GM21526 (cell line): ENCODE data around the gene SCARB1.

Experiments
- ATAC-seq: cut with Tn5 transposase; IDR thresholded peaks from one replicate; pipeline ENCODE4 v1.9.1; 2021; ENCODE audit warnings: moderate library complexity; ENCODE audit not compliant: unreplicated experiment, low FRiP score

SCARB1 gene

DNA sequence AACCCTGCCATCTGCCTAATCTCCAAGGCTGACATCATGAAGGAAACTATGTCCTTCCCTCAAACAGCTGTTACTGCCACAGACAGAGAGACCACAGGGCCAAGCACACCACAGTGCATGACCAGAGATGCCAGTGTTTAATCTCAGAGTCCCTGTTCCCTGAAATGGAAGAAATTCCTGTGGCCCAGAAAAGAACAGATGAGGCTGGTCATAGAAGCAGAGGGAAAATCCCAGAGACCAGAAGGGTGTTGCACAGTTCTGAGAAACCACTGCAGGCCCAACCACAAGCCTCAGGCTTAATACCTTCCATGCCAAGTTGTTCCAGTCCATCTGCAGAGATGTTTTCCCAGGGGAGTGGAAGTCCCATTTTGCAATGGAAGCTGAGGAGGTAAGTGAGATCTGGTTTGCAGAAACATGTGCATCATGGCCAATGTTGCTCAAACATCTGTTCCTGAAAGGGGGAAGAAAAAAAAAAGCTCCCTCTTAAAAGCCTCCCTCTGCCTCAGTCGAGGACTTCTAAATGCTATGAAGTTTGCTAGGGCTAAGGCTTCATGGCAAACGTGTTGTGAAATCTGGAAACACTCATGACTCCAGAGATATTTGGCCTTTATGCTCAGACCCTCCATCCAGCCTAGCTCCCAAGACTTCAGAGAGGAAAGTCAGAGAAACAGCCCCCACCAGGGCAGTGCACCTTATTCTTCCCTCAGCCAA, 98.6 kb downstream of the SCARB1 start:
- no peak for ATAC-seq

DNA sequence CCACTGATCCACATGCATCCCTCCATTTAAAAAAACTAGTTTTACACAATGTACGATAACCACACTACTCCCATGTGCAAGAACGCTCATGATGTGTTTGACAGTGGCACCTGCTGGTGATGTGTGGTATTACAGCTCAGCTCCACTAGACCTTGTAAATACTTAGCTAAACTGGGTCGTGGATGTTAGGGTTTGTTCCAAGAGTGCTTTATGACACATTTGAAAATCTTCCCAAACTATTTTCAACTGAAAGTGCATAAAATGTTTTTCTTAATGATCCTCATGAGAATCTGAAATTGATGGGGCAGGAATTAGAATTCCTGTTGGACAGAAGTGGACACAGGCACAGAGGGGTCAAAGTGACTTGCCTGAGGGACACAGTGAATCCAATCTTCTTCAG, 99.2 kb downstream of the SCARB1 start:
- ATAC-seq = no peak

DNA sequence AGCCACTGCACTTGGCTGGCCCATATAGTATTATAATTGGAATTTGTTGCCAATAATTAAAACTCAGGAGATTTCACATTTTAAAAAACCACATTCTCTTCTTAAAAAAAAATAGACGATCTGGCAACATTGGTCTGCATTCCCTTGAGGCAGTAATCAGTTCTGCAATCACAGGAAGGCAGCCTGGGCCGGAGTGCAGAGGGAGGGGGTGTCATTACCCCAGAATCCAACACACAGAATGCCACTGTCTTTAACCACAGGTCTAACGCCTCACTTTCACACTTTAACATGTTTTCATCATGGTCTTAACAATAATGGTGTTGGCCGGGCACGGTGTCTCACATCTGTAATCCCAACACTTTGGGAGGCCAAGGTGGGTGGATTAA, 100.1 kb downstream of the SCARB1 start:
- no peak for ATAC-seq

DNA sequence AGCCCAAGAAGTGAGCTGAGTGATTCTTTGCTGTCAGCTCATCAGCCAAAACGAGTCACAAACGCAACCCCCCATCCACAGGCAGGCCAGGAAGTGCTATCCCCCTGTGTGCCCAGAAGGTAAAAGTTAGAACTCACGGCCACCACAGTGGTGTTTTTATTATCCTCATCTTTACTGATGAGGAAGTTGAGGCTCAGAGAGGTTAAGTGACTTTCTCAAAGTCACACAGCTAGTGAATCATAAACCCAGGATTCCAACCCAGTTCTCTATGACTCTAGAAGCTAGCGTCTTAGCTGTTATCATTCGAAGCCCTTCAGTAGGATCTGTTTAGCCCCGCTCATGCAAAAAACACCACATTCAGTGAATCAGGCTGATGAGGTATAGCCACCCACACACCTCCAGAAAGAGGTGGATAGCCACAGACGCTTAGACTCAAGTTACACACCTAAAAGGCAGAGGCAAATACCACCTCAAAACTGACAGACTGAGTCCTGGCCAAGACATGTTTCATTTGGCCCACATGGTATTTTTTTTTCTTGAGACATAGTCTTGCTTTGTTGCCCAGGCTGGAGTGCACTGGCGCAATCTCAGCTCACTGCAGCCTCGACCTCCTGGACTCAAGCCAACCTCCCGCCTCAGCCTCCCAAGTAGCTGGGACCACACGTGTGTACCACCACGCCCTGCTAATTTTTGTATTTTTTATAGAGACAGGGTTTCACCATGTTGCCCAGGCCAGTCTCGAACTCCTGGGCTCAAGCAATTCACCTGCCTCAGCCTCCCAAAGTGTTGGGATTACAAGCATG, 100.7 kb downstream of the SCARB1 start:
- ATAC-seq = no peak

DNA sequence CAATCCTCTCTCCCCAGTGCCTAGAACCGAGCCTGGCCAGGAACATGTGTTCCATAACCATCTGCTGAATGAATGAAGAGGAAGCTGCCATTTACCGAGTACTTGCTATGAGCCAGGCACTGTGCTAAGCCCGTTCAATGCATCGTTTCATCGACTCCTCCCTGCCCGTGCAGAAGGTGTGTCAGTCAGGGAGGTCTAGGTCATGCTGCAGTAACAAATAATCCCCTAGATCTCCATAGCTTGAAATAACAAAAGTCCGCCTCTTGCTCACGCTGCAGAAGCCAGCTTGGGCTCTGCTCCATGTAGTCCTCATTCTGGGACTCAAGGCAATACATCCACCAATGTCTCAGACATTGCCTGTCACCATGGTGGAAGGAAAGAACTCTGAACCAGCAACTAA, 101.3 kb downstream of the SCARB1 start:
- no peak for ATAC-seq

DNA sequence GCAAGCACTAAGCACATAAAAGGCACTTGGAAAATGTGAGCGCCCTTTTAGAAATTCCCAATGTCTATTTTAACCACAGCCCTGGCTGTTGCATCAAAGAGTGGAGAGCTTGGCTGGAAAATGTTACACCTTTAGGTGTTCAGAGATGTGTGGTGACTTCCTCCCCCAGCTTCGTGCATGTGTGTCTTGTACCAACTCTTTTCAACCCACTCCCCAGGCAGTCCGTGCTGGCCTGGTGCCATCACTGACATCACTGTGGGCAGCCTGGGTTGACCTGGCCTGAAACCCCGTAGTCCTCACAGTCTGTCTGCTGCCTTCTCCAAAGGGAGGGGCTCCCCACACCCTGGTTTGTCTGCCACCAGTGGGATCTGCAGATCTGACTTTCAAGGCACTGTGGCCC, 101.8 kb downstream of the SCARB1 start:
- ATAC-seq = no peak

DNA sequence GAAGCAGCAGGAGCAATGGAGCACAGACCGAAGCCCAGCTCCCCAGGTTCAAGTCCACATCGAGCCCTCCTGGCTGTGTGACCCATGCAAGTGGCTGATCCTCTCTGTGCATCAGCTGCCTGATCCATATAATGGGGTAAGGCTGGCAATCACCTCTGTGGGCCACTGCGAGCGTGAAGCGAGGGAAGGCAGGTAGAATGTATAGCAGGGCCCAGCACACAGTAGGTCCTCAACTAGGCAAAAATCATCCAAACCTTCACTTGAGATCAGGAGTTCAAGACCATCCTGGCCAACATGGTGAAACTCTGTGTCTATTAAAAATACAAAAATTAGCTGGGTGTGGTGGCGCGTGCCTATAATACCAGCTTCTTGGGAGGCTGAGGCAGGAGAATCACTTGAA, 102.6 kb downstream of the SCARB1 start:
- no peak for ATAC-seq

DNA sequence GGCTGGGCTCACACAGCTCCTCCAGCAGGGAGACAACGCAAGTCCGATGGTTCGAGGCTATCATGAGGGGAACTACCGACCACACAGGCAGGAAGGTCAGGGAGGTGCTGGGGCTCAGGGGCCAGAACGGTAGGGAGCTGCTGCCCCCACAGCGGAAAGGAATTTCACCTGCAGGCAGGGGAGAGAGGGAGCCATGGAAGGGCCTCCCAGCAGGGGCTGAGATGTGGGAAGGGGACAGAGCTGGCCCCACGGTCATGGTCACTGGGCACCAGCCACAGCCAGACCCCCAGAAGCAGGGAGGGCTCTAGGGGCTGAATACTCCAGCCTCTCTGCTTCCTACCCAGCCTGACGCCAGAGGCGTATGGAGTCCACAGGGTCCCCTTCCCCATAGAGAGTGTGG, 103.1 kb downstream of the SCARB1 start:
- no peak for ATAC-seq

DNA sequence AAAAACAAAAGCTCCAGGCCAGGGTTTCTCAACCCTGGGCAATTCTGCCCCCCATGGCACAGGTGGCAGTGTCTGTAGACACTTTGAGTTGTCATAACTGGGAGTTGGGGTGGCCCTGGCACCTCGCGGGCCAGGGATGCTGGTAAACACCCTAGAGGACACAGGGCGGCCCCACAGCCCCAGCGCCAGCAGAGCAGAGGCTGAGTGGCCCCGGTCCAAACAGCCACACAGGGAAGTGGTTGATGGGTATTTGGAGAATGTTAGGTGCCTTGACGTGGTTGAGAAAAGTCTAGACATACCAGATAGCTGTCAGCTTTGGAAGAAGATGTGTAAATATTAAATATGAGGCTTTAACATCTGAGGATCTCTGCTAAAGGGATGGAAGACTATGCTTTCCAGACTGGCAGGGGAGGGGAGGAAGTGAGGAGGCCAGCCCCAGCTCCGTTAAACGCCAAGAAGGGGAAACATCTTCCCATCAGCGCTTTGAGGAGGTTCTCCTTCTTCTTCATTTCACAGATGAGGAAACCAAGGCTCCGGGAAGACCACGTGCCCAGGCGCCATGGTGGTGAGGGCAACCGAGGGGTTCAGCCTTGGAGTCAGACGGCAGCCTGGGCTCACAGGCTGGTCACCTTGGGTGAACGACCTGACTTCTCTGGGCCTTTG, 103.7 kb downstream of the SCARB1 start:
- ATAC-seq = no peak

DNA sequence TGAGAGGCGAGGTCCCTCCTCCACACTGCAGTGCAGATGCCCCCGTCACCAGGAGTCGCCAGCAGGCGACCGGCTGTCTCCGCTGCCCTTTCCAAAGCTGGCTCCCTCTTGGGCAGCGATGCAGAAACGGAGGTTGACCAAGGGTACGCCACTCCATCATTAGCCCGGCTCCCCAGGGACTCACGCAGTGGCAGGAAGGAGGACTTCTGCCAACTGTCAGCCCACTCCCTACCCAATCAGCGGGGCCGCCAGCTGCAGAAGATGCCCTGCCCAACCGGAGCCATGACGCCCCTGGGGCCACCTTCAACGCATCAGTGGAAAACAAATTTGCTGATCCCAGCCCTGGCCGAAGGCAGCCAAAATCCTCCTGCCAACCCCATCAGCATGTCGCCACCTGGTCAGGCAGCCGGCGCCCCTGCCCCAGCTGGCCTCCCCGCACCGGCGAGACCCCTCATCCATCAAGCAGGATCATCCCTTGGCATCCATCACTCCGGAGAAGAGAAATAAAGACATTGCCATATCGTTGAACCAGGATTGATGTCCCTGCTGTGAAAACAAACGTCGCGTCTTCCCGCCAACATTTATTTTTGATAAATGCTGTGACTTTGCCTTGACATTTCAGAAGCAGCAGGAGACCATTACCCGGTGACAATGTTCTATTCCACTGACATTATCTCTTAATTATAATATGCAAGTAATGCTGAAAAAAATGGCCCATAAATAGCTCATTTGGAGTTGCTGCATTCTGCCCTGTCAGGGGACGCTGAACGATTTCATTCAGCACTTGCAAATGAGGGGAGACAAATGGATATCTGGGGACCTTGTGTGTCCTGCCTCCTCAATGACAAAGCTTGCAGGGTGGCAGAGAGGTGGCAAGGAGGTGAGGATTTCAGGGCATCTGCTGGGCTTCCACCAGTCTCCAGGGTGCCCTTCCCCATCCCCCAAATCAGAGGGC, 105.1 kb downstream of the SCARB1 start:
- ATAC-seq = no peak

DNA sequence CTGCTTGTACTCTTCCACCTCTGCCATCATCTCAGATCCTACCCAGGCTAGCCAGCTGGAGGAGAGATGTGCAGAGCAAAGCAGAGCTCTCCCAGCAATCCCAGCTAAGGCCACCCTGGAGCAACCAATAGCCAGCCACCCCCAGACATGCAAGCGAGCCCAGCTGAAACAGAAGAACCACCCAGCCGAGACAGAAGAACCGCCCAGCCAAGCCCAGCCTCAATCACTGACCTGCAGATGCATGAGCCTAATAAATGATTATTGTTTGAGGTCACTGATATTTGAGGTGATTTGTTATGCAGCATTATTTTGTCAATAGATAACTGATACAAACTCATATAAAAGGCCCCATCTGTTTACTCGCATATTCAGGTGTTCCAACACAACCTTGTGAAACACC, 106.3 kb downstream of the SCARB1 start:
- no peak for ATAC-seq

DNA sequence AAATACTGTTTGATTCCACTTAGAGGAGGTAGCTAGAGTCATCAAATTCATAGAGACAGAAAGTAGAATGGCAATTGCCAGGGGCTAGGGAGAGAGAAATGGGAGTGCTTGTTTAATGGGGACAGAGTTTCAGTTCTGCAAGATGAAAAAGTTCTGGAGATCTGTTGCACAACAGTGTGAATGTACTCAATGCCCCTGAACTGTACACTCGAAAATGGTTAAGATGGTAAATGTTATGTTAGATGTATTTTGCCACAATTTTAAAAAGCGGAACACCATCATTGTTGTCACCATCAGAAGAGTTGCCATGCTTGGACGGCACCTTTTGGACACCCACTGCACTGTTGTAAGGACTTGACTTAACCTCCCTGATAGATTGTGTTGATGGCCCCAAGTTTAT, 106.9 kb downstream of the SCARB1 start:
- no peak for ATAC-seq

DNA sequence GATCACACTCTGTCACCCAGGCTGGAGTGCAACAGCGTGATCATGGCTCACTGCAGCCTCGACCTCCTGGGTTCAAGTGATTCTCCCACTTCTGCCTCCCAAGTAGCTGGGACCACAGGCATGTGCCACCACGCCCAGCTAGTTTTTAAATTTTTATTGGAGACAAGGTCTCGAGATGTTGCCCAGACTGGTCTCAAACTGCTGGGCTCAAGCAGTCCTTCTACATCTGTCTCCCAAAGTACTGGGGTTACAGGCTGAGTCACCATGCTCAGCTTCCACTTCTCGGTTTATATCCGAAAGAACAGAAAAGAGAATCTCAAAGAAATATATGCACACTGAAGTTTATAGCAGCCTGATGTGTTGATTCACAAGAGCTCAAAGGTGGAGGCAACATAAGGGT, 107.5 kb downstream of the SCARB1 start:
- no peak for ATAC-seq

DNA sequence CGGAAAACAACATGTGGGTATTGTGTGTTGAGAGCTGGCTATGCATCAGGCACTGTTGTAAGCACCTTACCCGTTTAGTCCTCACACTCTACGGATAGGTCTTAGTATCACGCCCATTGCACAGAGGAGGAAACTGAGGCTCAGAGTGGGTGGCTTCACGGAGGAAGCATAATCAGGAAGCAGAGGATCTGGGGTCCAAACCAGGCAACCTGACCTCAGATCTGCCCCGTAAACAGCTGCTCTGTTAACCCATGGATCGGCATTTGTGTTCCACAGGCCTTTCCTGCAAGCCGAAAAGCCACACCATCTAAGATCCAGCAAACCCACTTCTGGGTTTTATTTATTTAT, 107.9 kb downstream of the SCARB1 start:
- ATAC-seq = no peak

DNA sequence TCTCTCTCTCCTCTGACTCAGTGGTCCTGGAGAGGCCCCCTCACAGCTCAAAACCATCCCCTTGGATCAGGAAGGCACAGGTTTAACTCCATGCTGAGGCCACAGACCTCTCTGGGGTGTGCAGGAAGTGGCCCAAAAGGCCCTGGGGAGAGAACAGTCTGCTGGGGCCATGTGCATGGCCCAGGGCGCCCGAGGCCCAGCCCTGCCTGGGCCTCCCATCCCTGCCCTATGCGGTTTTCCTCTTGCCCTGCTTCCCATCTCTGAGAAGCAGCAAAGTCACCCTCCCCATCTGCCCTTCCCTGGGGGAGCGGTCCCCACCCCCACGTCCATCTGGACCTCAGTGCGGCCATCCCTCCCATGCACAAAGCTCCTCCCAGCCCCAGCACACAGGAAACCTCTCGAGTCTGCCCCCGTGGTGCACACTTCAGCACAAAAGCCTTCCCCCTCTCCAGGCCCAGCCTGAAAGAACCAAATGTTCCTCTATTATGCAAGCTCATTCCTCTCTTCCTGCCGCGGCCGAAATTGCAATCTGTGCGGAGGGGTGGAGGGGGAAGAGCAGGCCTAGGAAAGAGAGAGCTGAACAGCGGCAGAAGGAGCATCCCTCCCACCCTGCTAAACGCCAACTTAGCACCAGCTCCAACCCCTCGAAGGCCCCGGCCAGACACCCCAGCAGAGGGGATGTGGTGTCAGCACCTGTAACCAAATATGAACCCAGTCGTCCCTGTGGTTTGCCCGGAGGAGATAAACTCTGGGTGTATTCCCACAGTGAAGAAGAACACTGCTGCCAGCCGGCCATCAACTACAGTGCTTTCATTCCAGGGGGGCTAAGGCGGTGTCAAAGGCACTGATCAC, 108.5 kb downstream of the SCARB1 start:
- no peak for ATAC-seq

DNA sequence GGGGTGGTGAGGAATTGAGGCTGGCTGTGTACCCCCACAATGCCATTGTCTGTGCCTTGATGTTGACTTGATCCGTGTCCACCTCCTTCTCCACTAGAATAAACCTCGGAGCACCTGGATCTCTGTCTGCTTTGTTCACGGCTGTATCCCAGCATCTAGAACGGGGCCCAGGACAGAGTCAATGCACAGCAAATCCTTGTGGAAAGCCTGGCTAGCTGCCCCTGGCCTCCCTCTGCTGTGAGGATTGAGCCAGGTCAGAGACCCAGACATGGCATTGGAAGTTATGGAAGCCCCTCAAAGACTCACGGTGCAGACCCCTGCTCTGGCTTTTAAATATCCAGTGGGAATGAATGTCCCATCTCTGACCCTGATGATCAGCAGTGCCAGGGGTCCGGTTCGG, 109.2 kb downstream of the SCARB1 start:
- ATAC-seq = no peak

DNA sequence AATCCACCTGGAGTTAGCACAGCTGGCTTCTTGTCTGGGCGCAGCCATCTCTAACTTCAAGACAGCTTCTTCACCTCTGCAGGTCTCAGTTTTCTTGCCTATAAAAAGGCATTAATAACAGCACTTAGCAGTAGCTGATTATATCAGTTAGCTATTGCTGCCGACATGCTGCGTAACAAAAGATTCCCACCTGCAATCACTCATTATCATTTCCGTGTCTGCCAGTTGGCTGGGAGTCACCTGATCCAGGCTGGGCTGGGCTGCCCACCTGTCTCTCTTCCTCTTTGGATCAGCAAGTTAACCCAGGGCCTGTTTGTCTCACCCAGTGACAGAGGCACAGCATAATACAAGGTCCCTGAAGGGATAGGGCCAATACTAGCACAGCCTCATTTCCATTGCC, 109.7 kb downstream of the SCARB1 start:
- no peak for ATAC-seq

DNA sequence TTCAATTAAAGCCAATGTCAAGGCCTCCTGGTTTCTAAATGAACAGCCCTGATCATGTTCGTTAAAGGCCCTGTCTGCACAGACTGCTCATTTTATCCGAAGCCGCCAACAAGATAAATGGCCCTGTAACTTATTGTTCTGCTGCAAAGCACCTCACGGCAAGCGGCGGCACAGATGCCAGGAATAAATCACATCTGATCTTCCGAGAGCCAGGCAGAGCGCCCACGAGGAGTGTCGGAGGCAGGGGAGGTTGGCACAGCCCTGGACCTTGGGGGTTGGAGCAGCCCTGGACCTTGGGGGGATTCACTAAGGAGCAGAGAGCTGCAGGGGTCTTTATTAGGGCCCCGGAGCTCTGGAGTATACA, 110.5 kb downstream of the SCARB1 start:
- no peak for ATAC-seq

DNA sequence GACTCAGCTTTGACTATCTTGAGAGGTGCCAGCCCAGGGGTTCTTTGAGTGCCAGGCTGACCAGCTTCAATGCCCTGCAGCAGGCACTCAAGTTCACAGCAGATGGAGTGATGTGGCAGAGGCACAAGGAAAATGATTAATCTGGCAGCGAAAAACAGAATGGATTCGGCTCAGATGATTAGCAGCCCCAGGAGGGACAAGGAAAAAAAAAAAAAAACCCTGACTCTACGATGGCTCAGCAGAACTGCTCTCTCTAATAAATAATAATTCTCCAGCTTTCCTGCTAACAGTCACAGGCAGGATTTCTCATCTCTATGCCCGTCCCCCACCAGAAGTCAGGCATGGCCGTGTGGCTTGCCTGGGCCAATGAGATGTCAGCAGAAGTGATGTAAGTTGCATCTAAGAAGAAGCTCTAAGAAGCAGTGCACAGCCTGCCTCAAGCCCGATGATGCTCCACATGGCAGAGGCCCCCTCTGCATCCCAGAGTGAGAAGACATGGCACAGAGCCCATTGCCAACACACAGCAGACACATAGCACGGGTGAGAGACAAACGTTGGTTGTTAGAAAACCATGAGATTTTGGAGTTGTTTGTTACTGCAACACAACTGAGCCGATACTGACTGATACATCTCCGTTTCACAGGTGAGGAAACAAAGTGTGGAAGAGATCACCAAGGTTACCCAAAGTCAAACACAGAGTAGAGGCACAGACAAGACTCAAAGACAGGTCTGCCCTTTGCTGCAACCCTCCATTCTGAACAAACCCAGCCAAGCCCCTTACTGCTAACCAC, 111.0 kb downstream of the SCARB1 start:
- no peak for ATAC-seq
